ENCODE results near the gene DNAAF8.

Gene DNAAF8

GRCh38 chr16:4695473-4696171, 38.7 kb upstream of the DNAAF8 start:
- DNase-seq = no peak

GRCh38 chr16:4696172-4696904, 38.0 kb upstream of the DNAAF8 start:
- DNase-seq = no peak

- DNase-seq = no peak
These were observed 37.2 kb upstream of the DNAAF8 start for GRCh38 chr16:4696905-4697847.

- no peak for DNase-seq
These were observed 36.5 kb upstream of the DNAAF8 start for GRCh38 chr16:4697848-4698291.

- no peak for DNase-seq
These were observed 35.9 kb upstream of the DNAAF8 start for GRCh38 chr16:4698321-4699045.

GRCh38 chr16:4699046-4699556, 35.2 kb upstream of the DNAAF8 start:
- DNase-seq = no peak

- DNase-seq = no peak
These were observed 33.8 kb upstream of the DNAAF8 start for GRCh38 chr16:4700380-4700996.

GRCh38 chr16:4700997-4701743, 33.2 kb upstream of the DNAAF8 start:
- no peak for DNase-seq

- DNase-seq = no peak
These were observed 32.4 kb upstream of the DNAAF8 start for GRCh38 chr16:4701791-4702465.

GRCh38 chr16:4702466-4702808, 31.9 kb upstream of the DNAAF8 start:
- DNase-seq = no peak

- no peak for DNase-seq
These were observed 30.4 kb upstream of the DNAAF8 start for GRCh38 chr16:4703906-4704305.

GRCh38 chr16:4704491-4704890, 29.8 kb upstream of the DNAAF8 start:
- no peak for DNase-seq

GRCh38 chr16:4704913-4705312, 29.4 kb upstream of the DNAAF8 start:
- DNase-seq = no peak

GRCh38 chr16:4706871-4707270, 27.5 kb upstream of the DNAAF8 start:
- no peak for DNase-seq

GRCh38 chr16:4709481-4709880, 24.9 kb upstream of the DNAAF8 start:
- no peak for DNase-seq

GRCh38 chr16:4713663-4714501, 20.5 kb upstream of the DNAAF8 start:
- no peak for DNase-seq

- no peak for DNase-seq
These were observed 19.3 kb upstream of the DNAAF8 start for GRCh38 chr16:4714996-4715395.

GRCh38 chr16:4718466-4718865, 15.9 kb upstream of the DNAAF8 start:
- no peak for DNase-seq

GRCh38 chr16:4723071-4723767, 11.1 kb upstream of the DNAAF8 start:
- DNase-seq = no peak

Measured in NCI-H1436 treated with DMSO at 0.1 percent for 48 hours (cell line).